ENCODE data around the gene ZSCAN30.
"Not testable (repeated sequence)": the region's sequence is repeated elsewhere in the genome, so short reads cannot be mapped to it uniquely, and the experiment has no call there.

The ZSCAN30 gene

GRCh38 chr18:35227254-35227653, 62.8 kb downstream of the ZSCAN30 start:
- DNase-seq, result no peak

DNA sequence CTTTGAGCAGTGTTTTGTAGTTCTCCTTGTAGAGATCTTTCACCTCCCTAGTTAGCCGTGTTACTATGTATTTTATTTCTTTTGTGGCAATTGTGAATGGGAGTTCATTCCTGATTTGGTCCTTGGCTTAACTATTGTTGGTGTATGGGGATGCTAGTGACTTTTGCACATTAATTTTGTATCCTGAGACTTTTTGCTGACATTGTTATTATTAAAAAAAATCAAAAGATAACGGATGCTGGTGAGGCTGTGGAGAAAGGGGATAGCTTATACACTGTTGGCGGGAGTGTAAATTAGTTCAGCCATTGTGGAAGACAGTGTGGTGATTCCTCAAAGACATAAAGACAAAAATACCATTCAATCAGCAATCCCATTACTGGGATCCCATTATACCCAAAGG, 66.2 kb downstream of the ZSCAN30 start:
- DNase-seq, result no peak

GRCh38 chr18:35220424-35220823, 69.6 kb downstream of the ZSCAN30 start:
- DNase-seq, result no peak

DNA sequence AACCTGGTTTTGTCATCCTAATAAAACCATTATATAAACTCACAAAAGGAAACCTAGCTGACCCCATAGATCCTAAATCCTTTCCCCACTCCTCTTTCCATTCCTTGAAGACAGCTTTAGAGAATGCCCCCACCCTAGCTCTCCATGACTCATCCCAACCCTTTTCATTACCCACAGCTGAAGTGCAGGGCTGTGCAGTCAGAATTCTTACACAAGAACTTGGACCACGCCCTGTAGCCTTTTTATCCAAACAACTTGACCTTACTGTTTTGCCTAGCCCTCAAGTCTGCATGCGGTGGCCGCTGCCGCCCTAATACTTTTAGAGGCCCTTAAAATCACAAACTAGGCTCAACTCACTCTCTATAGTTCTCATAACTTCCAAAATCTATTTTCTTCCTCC, 70.7 kb downstream of the ZSCAN30 start:
- not testable (repeated sequence) for DNase-seq

DNA sequence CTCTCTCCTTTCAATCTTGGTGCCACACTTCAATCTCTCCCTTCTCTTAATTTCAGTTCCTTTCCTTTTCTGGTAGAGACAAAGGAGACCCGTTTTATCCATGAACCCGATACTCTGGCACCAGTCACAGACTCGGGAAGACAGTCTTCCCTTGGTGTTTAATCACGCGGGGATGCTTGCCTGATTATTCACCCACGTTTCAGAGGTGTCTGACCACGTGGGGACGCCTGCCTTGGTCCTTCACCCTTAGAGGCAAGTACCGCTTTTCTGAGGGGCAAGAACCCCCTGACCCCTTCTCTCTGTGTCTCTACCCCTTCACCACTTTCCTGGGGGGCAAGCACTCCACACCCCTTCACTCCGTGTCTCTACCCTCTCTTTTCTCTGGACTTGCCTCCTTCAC, 73.4 kb downstream of the ZSCAN30 start:
- DNase-seq, result not testable (repeated sequence)

DNA sequence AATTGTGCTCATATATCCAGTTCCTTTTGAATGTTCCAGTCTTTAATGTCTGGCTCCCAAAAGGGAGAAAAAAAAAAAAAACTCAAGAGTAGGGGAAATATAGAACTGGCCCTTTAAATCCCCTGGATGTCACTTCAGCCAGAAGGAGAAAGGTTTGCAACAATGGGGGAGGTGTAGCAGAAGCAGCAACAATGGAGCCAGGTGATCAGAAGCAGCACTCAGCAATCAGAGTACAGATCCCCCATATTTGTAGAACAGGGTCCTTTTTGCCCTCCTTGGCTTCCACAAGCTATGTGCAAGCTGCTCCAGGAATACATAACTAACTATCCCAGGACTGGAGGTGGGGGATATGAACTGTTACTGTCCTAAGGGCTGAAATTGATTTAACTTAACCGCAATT, 75.0 kb downstream of the ZSCAN30 start:
- no peak for DNase-seq

DNA sequence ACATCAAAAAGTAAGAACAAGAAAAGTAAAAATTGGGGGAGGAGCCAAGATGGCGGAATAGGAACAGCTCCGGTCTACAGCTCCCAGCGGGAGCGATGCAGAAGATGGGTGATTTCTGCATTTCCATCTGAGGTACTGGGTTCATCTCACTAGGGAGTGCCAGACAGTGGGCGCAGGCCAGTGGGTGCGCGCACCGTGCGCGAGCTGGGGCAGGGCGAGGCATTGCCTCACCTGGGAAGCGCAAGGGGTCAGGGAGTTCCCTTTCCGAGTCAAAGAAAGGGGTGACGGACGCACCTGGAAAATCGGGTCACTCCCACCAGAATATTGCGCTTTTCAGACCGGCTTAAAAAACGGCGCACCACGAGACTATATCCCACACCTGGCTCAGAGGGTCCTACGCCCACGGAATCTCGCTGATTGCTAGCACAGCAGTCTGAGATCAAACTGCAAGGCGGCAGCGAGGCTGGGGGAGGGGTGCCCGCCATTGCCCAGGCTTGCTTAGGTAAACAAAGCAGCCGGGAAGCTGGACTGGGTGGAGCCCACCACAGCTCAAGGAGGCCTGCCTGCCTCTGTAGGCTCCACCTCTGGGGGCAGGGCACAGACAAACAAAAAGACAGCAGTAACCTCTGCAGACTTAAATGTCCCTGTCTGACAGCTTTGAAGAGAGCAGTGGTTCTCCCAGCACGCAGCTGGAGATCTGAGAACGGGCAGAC, 84.1 kb downstream of the ZSCAN30 start:
- not testable (repeated sequence) for DNase-seq

DNA sequence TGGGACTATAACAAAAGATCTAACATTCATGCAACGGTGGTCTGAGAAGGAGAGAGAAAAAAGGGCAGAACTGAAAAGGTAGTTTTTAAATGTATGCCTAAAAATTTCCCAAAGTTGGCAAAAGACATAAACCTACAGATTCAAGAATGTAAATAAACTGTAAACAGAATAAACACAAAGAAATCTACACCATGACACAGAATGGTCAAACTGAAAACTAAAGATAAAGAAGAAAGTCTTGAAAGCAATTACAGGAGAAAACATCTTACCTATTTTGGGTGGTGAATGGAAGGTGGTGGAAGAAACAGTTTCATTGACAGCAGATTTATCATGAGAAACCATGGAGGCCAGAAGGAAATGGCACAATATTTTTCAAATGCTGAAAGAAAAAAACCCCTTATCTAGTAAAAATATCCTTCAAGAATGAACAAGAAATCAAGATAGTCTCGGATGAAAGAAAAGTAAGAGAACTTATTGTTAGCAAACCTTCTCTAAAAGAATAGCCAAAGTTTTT, 84.8 kb downstream of the ZSCAN30 start:
- DNase-seq, result peak; percentile 8

DNA sequence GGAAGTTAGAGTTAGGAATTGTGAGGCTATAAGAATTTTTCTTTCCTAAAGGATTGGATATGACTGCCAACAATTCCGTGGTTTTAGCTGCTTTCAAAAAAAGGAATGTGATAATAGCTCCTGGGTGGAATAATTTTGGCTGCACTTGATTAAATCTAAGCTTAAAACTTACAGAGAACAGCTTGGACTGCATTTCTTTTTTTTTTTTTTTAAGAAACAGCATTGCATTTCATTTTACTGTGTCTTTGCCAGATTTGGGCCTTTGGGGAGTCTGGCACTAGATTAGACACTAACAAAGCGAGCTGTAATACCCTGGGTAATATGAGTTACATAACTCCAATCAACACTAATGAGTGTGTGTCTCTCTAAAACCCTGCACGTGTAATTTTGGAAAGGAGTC, 87.0 kb downstream of the ZSCAN30 start:
- DNase-seq, result peak; percentile 72

DNA sequence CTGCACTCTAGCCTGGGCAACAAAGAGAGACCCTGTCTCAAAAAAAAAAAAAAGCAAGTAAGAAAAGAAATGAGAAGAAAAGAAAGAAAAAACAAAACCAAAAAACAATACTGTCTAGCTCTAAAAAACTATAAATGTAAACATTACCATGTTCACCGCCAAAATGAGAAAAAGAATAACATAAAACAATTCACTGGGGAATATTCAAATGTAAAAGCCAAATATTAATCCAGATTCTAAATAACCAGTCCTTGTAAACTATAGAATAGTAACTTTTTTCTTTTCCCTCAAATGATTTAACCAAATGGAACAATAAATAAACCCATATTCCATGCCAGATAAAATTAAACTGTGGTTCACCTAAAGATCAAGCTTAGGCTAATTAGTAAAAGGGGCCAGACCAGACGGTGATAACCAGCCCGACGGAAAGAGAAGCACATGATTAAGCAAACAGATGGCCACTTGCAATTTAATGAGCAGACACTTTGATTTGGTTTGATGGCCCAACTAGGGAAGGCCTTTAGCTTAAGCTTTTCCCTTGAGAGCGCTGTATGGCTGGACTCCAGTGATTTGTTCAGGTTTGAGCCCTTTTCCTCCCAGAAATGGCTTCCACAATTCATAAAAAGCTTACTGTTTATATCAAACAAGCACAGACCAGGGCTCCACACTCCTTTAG, 88.6 kb downstream of the ZSCAN30 start:
- DNase-seq, result peak; percentile 90

Data from NCI-H2171 treated with DMSO at 0.1 percent for 48 hours (cell line).